Measurements from ENCODE around the gene FERMT1. TPM values are rescaled to one million over a fixed set of nuclear protein-coding genes. Genes with fewer than 3 reads are reported as not detected.

Gene FERMT1
- total and polyA plus RNA-seq, 2 of the 13 experiments (the other 11 are each of a cell fraction or from before 2014, with no cell fraction given) = 15.8 to 29.5 TPM

DNA sequence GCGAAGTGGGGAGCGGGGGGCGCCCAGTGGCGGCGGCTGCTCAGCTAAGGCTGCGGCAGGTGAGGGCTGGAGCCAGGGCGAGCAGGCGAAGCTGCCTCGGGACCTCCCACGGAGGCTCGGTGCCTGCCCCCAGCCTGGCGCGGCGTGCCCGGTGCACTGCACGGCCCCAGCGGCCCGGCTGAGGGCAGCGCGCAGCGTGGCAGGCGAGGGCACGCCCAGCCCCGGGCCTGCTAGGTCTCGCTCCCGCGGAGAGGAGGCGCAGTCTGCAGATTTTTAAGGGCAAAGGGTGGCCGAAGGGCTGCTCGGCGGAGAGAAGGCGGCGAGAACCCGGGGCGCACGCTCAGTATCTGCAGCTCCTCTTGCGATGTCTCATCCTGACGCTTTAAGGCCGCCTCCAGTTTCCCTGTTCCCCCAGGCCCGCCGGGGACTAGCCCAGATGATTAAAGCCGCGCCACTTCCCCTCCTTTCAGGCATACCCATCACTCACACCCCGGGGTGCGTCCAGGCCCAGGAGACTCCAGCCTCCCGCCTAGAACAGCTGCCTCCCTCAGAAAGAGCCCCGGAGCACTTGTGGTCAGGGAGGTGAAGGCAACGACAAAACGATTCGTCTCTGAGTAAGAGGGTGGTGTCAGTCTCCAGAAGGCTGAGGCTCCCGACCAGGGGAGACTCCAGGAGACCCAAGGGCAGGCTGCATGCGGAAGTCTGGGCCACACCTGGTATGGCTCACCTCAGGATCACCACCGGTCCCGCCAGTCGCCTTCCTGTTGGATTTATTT lies at the start of gene FERMT1 (continued):
- TF ChIP-seq, protein P1, sequence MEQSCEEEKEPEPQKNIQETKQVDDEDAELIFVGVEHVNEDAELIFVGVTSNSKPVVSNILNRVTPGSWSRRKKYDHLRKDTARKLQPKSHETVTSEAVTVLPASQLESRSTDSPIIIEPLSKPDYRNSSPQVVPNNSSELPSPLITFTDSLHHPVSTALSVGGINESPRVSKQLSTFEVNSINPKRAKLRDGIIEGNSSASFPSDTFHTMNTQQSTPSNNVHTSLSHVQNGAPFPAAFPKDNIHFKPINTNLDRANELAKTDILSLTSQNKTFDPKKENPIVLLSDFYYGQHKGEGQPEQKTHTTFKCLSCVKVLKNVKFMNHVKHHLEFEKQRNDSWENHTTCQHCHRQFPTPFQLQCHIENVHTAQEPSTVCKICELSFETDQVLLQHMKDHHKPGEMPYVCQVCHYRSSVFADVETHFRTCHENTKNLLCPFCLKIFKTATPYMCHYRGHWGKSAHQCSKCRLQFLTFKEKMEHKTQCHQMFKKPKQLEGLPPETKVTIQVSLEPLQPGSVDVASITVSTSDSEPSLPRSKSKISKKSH (CRISPR knock-in tag; IDR thresholded peaks at IDR 0.05; ENCODE audit: borderline replicate concordance) = peak; percentile 79
- peak; percentile 93; the same call in 1 of the 2 replicates for TF ChIP-seq ZNF776 (CRISPR knock-in tag; IDR thresholded peaks at IDR 0.05)
- 0 out of 2 replicates have a peak, but pooled peaks have one; percentile 48 for TF ChIP-seq ZNF652 (CRISPR knock-in tag; IDR thresholded peaks at IDR 0.05; ENCODE audit: borderline replicate concordance, low read depth)
- TF ChIP-seq FOXK1 (CRISPR knock-in tag; IDR thresholded peaks at IDR 0.05; ENCODE audit: borderline replicate concordance, low read depth) = peak; percentile 19; the same call in 1 of the 2 replicates
- peak; percentile 97 for TF ChIP-seq HES4 (CRISPR knock-in tag; IDR thresholded peaks at IDR 0.05; ENCODE audit: borderline replicate concordance)
- peak; percentile 81 for TF ChIP-seq DMAP1 (CRISPR knock-in tag; IDR thresholded peaks at IDR 0.05)
- peak; percentile 67 for TF ChIP-seq DPF2 (CRISPR knock-in tag; IDR thresholded peaks at IDR 0.05; ENCODE audit: borderline replicate concordance, low read depth)
- TF ChIP-seq ZNF773 (CRISPR knock-in tag; IDR thresholded peaks at IDR 0.05; ENCODE audit: borderline replicate concordance) = peak; percentile 87; the same call in 1 of the 2 replicates
- peak; percentile 78; the same call in 1 of the 2 replicates for TF ChIP-seq ZNF136 (CRISPR knock-in tag; IDR thresholded peaks at IDR 0.05; ENCODE audit: low read depth)
- TF ChIP-seq, protein P2, sequence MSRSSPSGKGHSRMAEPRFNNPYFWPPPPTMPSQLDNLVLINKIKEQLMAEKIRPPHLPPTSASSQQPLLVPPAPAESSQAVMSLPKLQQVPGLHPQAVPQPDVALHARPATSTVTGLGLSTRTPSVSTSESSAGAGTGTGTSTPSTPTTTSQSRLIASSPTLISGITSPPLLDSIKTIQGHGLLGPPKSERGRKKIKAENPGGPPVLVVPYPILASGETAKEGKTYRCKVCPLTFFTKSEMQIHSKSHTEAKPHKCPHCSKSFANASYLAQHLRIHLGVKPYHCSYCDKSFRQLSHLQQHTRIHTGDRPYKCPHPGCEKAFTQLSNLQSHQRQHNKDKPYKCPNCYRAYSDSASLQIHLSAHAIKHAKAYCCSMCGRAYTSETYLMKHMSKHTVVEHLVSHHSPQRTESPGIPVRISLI (CRISPR knock-in tag; IDR thresholded peaks at IDR 0.05; ENCODE audit: borderline replicate concordance) = peak; percentile 62; the same call in 1 of the 2 replicates
- peak; percentile 80; the same call in 1 of the 2 replicates for TF ChIP-seq ZNF275 (CRISPR knock-in tag; IDR thresholded peaks at IDR 0.05; ENCODE audit: borderline replicate concordance)
- TF ChIP-seq REXO4 (CRISPR knock-in tag; IDR thresholded peaks at IDR 0.05; ENCODE audit: borderline replicate concordance) = 0 out of 2 replicates have a peak, but pooled peaks have one; percentile 70
- peak; percentile 84; the same call in 1 of the 2 replicates for TF ChIP-seq ZHX1 (CRISPR knock-in tag; IDR thresholded peaks at IDR 0.05; ENCODE audit: low read depth)
- peak; percentile 86; the same call in 1 of the 2 replicates for TF ChIP-seq HOXA3 (CRISPR knock-in tag; IDR thresholded peaks at IDR 0.05)
- peak; percentile 96 for TF ChIP-seq NFAT5 (CRISPR knock-in tag; IDR thresholded peaks at IDR 0.05)
